ENCODE measurements around the gene EEFSEC. TPM values are rescaled to one million over a fixed set of nuclear protein-coding genes. Genes with fewer than 3 reads are reported as not detected.

EEFSEC gene
- total RNA-seq, 1 donor from 2014 or later, result 0.92 TPM

GRCh38 chr3:128390867-128391266 is 237.6 kb downstream of the EEFSEC start:
- Histone ChIP-seq H3K4me3 (no peak overlapping the region), H3K4me1 (peaks cover 6% of the 10 kb centered on the region), H4K20me1 (ENCODE audit: low read depth) (no peaks in the 10 kb centered on the region), H3K4me2 (no peak overlapping the region), H3K9me3 (ENCODE audit: low read depth) (no peaks in the 10 kb centered on the region), H3F3A (ENCODE audit: low read depth) (no peaks in the 10 kb centered on the region), H3K9ac (no peak overlapping the region), H3K36me3 (no peaks in the 10 kb centered on the region), H2AFZ (replicated peaks) (no peak overlapping the region), H3K79me2 (ENCODE audit: low read depth) (no peaks in the 10 kb centered on the region), H3K27me3 (no peaks in the 10 kb centered on the region), H3K27ac (no peak overlapping the region)
- Mint-ChIP-seq H3K36me3 (no peaks in the 10 kb centered on the region), H3K27me3 (ENCODE audit: insufficient read depth, low read depth) (peaks cover 2% of the 10 kb centered on the region), H3K4me3 (no peak overlapping the region), H3K9me3 (no peaks in the 10 kb centered on the region), H3K4me1 (peaks cover 6% of the 10 kb centered on the region), H3K27ac (peak overlapping the region; percentile 80)
- no peak for TF ChIP-seq CTCF (IDR thresholded peaks at IDR 0.05)
- no peak for TF ChIP-seq EZH2phosphoT487 (IDR thresholded peaks at IDR 0.05)
- no peak for TF ChIP-seq EZH2 (IDR thresholded peaks at IDR 0.05)
- no peak for DNase-seq (ENCODE audit: low spot score)

- Histone ChIP-seq H3K4me2 (no peak overlapping the region), H3K9me3 (ENCODE audit: low read depth) (no peaks in the 10 kb centered on the region), H3K4me1 (peaks cover 6% of the 10 kb centered on the region), H3K36me3 (no peaks in the 10 kb centered on the region), H3K4me3 (no peak overlapping the region), H3K9ac (no peak overlapping the region), H3F3A (ENCODE audit: low read depth) (no peaks in the 10 kb centered on the region), H3K79me2 (ENCODE audit: low read depth) (no peaks in the 10 kb centered on the region), H2AFZ (replicated peaks) (no peak overlapping the region), H4K20me1 (ENCODE audit: low read depth) (no peaks in the 10 kb centered on the region), H3K27ac (no peak overlapping the region), H3K27me3 (no peaks in the 10 kb centered on the region)
- Mint-ChIP-seq H3K4me3 (no peak overlapping the region), H3K4me1 (peaks cover 6% of the 10 kb centered on the region), H3K36me3 (no peaks in the 10 kb centered on the region), H3K27me3 (ENCODE audit: insufficient read depth, low read depth) (peaks cover 2% of the 10 kb centered on the region), H3K27ac (no peak overlapping the region), H3K9me3 (no peaks in the 10 kb centered on the region)
- DNase-seq (ENCODE audit: low spot score), result no peak
- TF ChIP-seq CTCF (IDR thresholded peaks at IDR 0.05), result no peak
Measured at GRCh38 chr3:128392021-128392420, 238.7 kb downstream of the EEFSEC start.

- no peak for DNase-seq (ENCODE audit: low spot score)
- peaks cover 2% of the 10 kb centered on the region for H3K27me3 Mint-ChIP-seq (ENCODE audit: insufficient read depth, low read depth)
- H3K4me3 ChIP-seq, result no peak overlapping the region
- H3K9me3 Mint-ChIP-seq, result no peaks in the 10 kb centered on the region
- no peaks in the 10 kb centered on the region for H3F3A ChIP-seq (ENCODE audit: low read depth)
- no peaks in the 10 kb centered on the region for H3K9me3 ChIP-seq (ENCODE audit: low read depth)
- H3K4me3 Mint-ChIP-seq, result no peak overlapping the region
- no peaks in the 10 kb centered on the region for H3K79me2 ChIP-seq (ENCODE audit: low read depth)
- peaks cover 7% of the 10 kb centered on the region for H3K4me1 Mint-ChIP-seq
- no peak overlapping the region for H2AFZ ChIP-seq (replicated peaks)
- no peak overlapping the region for H3K27ac ChIP-seq
- TF ChIP-seq CTCF (IDR thresholded peaks at IDR 0.05) (no peak), EZH2phosphoT487 (IDR thresholded peaks at IDR 0.05) (no peak), EZH2 (IDR thresholded peaks at IDR 0.05) (no peak)
- no peaks in the 10 kb centered on the region for H3K27me3 ChIP-seq
- H3K4me2 ChIP-seq, result no peak overlapping the region
- no peaks in the 10 kb centered on the region for H3K36me3 Mint-ChIP-seq
- peaks cover 6% of the 10 kb centered on the region for H3K4me1 ChIP-seq
- H3K36me3 ChIP-seq, result no peaks in the 10 kb centered on the region
- no peak overlapping the region for H3K27ac Mint-ChIP-seq
- H4K20me1 ChIP-seq (ENCODE audit: low read depth), result no peaks in the 10 kb centered on the region
- no peak overlapping the region for H3K9ac ChIP-seq
Measured at GRCh38 chr3:128392818-128393544, 239.7 kb downstream of the EEFSEC start.
